Activated naive CD8-positive, alpha-beta T cell treated with anti-CD3 and anti-CD28 coated beads for 36 hours (primary cell): ENCODE results near the gene SLC39A11. TPM values are rescaled to one million over a fixed set of nuclear protein-coding genes. Genes with fewer than 3 reads are reported as not detected.

Experiments
- DNase-seq: peaks from one replicate; pipeline ENCODE4 v3.0.0; 2021
- H3K27ac Mint-ChIP-seq: one replicate; pipeline ENCODE4 v1.8.0; 2022; ENCODE audit warnings: mild to moderate bottlenecking, moderate library complexity, mixed read lengths
- H3K27me3 Mint-ChIP-seq: one replicate; pipeline ENCODE4 v1.8.0; 2022; ENCODE audit warnings: mild to moderate bottlenecking, mixed read lengths
- H3K36me3 Mint-ChIP-seq: one replicate; pipeline ENCODE4 v1.8.0; 2021; ENCODE audit warnings: mild to moderate bottlenecking, mixed read lengths
- H3K4me1 Mint-ChIP-seq: one replicate; pipeline ENCODE4 v1.8.0; 2021; ENCODE audit warnings: mixed read lengths
- H3K4me3 Mint-ChIP-seq: one replicate; pipeline ENCODE4 v1.8.0; 2022; ENCODE audit warnings: mild to moderate bottlenecking, moderate library complexity, mixed read lengths
- H3K9me3 Mint-ChIP-seq: one replicate; pipeline ENCODE4 v1.8.0; 2022; ENCODE audit warnings: mixed read lengths
- total RNA-seq, 2 experiments: library from RNA; stranded (reverse); gene quantifications; one replicate each; pipeline ENCODE4 v1.2.3, GENCODE V29; 2021

SLC39A11 gene
- total RNA-seq, 2 experiments from 2014 or later, result 15.3 to 15.4 TPM

DNA sequence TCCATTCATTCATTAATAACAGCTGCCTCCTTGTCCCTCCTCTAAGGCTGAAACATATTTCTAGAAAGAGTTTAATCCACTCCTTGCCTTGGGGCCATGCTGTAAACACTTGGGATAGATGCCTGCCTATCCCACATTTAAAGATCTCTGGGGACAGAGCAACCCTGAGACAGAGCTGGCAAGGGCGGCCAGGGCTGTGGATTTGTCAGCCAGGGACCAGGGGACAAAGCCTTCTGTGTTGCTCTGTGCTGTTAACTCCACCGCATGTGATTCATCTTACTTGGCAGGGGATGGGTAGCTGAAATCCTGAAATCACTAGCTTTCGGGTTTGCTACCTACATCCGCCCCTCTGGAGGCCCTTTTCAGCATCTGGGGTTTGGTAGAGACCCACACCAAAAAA is 392.9 kb downstream of the SLC39A11 start:
- Mint-ChIP-seq H3K27ac (no peak overlapping the region), H3K4me1 (no peaks in the 10 kb centered on the region), H3K9me3 (no peaks in the 10 kb centered on the region), H3K4me3 (no peak overlapping the region), H3K27me3 (no peaks in the 10 kb centered on the region), H3K36me3 (peaks cover 10% of the 10 kb centered on the region)
- DNase-seq, result no peak

DNA sequence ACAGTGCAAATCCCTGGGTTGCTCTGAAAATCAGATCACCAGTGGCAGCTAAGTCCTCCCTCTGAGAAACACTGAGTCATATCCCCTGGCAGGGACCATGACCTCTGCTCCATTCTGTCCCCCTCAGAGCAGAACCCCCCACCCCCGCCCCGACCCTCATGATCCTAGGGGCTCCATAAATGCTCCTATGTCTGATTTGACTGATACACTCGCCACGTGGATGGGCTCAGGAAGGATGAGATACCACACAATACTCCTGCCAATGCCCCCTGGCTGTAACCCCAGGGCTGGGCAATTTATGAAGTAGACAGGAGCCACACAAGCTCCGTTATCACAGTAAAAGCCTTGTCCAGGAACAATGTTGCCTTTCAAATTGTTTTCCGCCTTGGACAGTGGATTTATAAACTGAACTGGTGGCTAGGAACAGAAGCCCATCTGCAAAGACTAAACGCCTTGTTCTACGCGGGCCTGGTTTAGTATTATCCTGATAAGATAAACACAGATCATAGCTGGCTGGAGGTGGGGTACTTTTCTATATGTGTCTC is 394.8 kb downstream of the SLC39A11 start:
- Mint-ChIP-seq H3K27ac (no peak overlapping the region), H3K4me1 (no peaks in the 10 kb centered on the region), H3K4me3 (no peak overlapping the region), H3K27me3 (no peaks in the 10 kb centered on the region), H3K9me3 (no peaks in the 10 kb centered on the region), H3K36me3 (peaks cover 7% of the 10 kb centered on the region)
- DNase-seq, result no peak

DNA sequence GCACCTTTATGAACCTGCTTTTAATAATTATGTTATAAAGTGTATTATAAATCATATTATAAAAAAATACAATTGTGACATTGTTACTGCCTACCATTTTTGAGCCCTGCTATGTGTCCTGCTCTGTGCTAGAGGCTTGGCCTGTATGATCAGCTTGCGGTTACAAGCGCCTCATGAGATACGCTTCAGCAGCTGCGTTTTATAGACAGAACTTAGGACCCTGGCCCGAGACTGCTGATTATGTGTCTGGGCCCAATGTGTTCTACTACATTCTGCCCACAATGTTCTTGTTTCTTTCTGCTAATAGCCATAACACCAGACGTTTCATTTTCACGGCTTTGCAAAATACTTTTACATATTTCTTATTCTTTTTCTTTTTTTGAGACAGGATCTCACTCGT is 395.8 kb downstream of the SLC39A11 start:
- DNase-seq, result no peak
- Mint-ChIP-seq H3K4me3 (no peak overlapping the region), H3K9me3 (no peaks in the 10 kb centered on the region), H3K27ac (no peak overlapping the region), H3K36me3 (peaks cover 3% of the 10 kb centered on the region), H3K27me3 (no peaks in the 10 kb centered on the region), H3K4me1 (no peaks in the 10 kb centered on the region)

DNA sequence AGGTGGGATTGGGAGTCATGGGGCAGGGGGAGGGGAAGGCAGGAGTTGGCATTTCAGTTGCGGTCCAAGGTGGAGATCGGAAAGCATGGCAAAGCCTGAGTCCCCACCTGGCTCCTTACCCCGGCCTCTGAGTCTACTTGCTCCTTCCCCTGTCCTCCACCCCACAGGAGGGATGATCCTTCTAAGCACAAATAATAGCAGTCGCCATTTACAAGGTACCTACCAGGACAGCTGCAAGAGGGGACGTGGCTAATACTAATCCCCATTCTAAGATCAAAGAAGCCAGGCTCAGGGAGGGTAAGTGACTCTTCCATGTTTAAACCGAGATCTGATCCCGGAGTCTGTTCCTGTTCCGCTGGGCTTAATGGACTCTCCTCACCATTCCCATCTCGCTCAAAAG is 396.3 kb downstream of the SLC39A11 start:
- Mint-ChIP-seq H3K4me3 (no peak overlapping the region), H3K36me3 (peaks cover 3% of the 10 kb centered on the region), H3K27me3 (no peaks in the 10 kb centered on the region), H3K27ac (no peak overlapping the region), H3K9me3 (no peaks in the 10 kb centered on the region), H3K4me1 (no peaks in the 10 kb centered on the region)
- DNase-seq, result no peak

DNA sequence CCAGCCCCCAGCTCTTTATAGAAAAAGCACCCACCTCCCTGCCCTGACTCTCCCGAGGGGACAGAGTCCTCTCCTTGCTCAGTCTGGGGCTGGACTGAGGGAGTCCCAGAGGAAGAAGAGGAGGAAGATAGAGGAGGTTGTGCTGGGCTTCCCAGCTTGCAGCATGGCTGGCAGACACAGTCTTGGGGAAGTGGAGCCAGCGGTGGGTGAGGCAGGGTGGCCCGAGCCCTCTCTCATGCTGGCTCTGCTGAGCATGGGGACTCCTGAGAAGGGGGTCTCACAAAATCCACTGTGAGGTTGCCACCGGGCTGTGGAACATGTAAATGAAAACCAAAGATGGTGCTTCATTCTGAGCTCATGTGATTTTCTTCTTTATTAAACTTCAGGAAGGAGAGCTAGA is 398.5 kb downstream of the SLC39A11 start:
- DNase-seq, result no peak
- no peaks in the 10 kb centered on the region for H3K36me3 Mint-ChIP-seq
- H3K4me3 Mint-ChIP-seq, result no peak overlapping the region
- H3K4me1 Mint-ChIP-seq, result no peaks in the 10 kb centered on the region
- H3K27me3 Mint-ChIP-seq, result no peaks in the 10 kb centered on the region
- H3K27ac Mint-ChIP-seq, result no peak overlapping the region
- no peaks in the 10 kb centered on the region for H3K9me3 Mint-ChIP-seq

DNA sequence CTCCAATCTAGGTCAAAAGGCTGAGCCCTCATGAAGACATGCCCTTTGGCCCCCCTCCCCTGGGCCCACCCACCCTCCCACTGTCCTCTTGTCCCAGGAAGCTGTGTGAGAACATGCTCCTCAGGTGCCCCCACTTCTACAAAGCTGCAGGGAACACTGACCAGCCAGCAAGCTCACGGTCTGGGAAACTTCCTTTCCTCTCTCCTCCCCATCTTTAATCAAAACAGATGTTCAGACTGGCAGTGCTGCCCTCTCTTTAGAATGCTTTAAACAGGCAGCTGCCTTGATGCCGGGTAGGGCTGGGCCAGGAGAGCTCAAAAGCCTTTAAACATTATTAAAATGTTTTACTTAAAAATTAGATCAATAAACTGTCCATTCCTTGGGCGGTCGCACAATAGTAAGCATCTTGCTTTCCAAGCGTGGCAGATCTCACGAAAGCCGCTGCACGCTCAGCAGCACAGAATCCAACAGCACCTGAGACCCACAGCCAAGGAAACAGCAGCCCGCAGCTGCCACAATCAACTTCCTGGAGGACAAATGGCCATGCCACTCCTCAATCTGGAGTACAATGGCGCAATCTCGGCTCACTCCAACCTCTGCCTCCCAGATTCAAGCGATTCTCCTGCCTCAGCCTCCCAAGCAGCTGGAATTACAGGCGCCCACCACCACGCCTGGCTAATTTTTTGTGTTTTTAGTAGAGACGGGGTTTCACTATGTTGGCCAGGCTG is 399.2 kb downstream of the SLC39A11 start:
- Mint-ChIP-seq H3K36me3 (no peaks in the 10 kb centered on the region), H3K27ac (no peak overlapping the region), H3K9me3 (no peaks in the 10 kb centered on the region), H3K4me1 (no peaks in the 10 kb centered on the region), H3K27me3 (no peaks in the 10 kb centered on the region), H3K4me3 (no peak overlapping the region)
- DNase-seq, result no peak

DNA sequence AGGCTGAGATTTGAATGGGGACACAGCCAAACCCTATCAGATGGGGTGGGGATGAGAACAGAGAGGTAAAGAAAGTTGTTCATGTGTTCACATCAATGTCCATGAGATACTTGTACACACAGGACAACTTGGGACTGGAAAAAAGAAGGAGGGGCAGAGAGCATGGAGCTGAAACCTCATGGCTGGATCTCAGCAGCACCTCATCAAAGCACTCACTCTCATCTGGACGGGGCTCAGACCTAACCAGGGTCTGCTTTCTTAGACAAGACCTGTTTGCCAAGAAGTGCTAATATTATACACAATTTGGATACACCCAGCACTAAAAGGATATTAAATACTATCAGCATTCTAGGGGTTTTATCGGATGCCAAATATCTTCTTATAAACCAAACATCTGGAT is 399.8 kb downstream of the SLC39A11 start:
- no peaks in the 10 kb centered on the region for H3K36me3 Mint-ChIP-seq
- H3K4me1 Mint-ChIP-seq, result no peaks in the 10 kb centered on the region
- DNase-seq, result no peak
- no peak overlapping the region for H3K4me3 Mint-ChIP-seq
- H3K27ac Mint-ChIP-seq, result no peak overlapping the region
- no peaks in the 10 kb centered on the region for H3K9me3 Mint-ChIP-seq
- H3K27me3 Mint-ChIP-seq, result no peaks in the 10 kb centered on the region

DNA sequence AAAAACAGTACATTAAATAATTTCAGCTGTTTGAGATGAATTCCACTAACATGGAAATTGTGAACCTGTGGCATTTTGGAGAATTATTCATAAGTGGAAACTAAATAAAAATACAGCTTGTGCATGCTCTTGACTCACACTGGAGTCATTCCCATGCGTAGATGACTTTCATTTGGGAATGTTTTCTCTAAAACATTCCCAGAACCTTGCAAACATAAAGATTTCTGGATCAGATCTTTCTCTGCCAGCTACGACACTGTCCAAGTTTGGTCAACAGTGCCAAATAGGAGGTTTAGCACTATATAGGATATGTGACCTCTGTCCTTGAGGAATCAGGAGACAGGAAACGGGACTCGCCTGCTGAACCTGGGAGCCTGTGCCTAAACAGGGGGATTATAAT is 400.9 kb downstream of the SLC39A11 start:
- Mint-ChIP-seq H3K27ac (no peak overlapping the region), H3K4me1 (no peaks in the 10 kb centered on the region), H3K36me3 (no peaks in the 10 kb centered on the region), H3K27me3 (no peaks in the 10 kb centered on the region), H3K9me3 (no peaks in the 10 kb centered on the region), H3K4me3 (no peak overlapping the region)
- DNase-seq, result no peak

DNA sequence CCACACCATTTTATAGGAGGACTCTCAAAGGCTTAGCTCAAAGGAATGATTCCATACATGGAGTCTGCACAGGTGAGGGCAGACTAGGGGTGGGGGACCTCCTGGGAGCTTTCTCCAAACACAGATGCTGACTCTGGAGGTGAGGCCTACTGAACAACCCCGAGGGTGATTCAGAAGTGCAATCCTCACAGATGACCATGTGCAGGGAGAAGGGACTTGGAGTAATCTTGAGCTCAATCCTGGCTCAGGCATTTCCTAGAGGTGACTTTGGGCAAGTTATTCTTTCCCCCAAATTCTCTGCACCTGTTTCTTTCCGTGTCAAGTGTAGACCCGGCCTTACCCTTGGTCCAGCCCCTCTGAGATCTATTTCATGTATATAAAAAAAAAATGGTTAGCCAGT is 401.5 kb downstream of the SLC39A11 start:
- H3K36me3 Mint-ChIP-seq, result no peaks in the 10 kb centered on the region
- no peak for DNase-seq
- H3K4me3 Mint-ChIP-seq, result no peak overlapping the region
- H3K27ac Mint-ChIP-seq, result no peak overlapping the region
- no peaks in the 10 kb centered on the region for H3K4me1 Mint-ChIP-seq
- no peaks in the 10 kb centered on the region for H3K27me3 Mint-ChIP-seq
- H3K9me3 Mint-ChIP-seq, result no peaks in the 10 kb centered on the region

DNA sequence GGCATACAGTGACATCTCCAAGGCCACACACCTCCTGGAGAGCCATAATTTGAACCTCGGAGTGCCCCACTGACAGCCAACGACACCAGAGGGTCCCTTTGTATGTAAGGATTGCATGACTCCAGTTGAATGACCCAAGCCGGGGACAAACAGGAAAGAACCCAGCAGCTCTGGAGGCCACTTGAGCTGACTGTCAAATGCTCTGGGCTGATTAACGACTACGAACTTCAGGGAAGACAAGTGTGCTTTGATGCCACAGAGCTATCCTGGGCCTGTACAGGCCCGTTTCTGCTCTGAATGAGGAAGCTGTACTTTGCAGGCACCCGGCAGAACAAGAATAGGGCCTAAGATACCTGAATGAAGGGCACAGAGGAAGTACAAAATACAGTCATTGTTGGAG is 404.6 kb downstream of the SLC39A11 start:
- H3K9me3 Mint-ChIP-seq, result no peaks in the 10 kb centered on the region
- no peak for DNase-seq
- no peaks in the 10 kb centered on the region for H3K36me3 Mint-ChIP-seq

DNA sequence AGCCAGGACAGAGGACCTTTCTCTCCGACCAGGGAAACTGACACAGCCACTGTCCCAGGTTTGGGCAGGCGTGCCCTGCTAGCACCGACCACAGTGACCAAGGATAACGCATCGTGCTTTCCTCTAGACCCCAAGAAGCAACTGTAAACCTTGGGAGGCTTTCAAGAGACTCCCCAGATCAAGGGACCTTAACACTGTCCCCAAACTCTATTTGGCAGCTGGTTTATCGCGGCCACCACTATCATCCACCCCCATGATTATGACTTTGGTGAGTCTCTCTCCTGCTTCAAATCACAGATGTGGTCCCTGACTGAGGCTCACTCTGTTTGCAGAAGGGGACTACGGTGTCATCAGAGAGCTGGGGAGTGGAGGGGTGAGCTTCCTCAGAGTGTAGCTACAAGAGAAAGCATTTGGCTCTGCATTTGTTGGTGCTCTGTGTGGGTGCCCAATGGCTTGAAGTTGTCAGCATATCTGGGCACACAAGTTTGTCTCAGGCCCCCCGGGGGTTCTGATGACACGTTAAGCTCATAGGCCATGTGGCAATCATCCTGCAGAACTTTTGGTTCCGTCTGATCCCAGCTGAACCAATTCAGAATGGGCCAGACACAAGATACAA is 408.0 kb downstream of the SLC39A11 start:
- H3K9me3 Mint-ChIP-seq, result no peaks in the 10 kb centered on the region
- peaks cover 2% of the 10 kb centered on the region for H3K36me3 Mint-ChIP-seq
- no peaks in the 10 kb centered on the region for H3K27me3 Mint-ChIP-seq
- no peak for DNase-seq
- H3K27ac Mint-ChIP-seq, result no peak overlapping the region
- H3K4me3 Mint-ChIP-seq, result no peak overlapping the region
- no peaks in the 10 kb centered on the region for H3K4me1 Mint-ChIP-seq

More for the DNA sequence above, 404.6 kb downstream of the SLC39A11 start:
- Mint-ChIP-seq H3K4me3 (no peak overlapping the region), H3K27ac (no peak overlapping the region), H3K27me3 (no peaks in the 10 kb centered on the region), H3K4me1 (no peaks in the 10 kb centered on the region)

DNA sequence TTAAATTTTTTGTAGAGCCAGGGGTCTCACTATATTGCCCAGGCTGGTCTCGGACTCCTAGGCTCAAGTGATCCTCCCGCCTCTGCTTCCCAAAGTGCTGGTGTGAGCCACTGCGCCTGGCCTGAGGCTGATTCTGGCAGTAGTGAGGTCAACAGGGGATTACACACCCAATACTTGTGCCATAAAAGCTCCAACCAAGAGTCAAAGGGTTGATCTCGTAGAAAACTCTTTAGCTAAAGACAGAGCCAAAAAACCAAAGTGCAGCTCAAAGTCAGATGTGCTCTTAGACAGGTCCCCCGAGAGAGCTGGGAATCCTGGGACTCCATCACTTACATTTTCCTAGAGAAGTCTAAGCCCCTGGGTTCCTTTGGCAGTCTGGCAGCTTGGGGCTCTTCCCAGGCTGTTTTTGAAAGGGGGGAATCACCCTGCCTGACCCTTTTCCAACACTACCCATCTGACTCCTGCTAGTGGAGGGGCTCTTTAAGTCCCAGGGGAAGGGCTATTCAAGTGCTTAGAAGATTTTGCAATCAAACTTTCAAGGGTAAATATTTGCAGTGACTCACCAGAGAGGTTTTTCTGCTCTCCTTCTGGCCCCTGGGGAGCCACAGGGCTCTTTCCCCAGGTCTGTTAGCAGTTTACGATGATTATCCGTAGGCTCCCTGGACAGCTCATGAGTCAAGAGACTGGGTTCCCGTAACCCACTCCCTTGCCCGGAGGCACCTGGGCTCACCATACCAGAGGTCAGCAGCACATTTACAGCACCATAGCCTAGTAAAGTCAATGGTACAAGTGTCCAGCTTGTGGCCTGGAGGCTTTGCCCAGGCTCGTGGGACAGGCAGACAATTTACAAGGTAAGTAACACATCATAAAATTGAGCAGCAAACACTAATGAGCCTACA is 408.7 kb downstream of the SLC39A11 start:
- Mint-ChIP-seq H3K36me3 (peaks cover 5% of the 10 kb centered on the region), H3K4me3 (no peak overlapping the region), H3K27ac (no peak overlapping the region), H3K27me3 (no peaks in the 10 kb centered on the region), H3K4me1 (no peaks in the 10 kb centered on the region), H3K9me3 (no peaks in the 10 kb centered on the region)
- DNase-seq, result no peak

DNA sequence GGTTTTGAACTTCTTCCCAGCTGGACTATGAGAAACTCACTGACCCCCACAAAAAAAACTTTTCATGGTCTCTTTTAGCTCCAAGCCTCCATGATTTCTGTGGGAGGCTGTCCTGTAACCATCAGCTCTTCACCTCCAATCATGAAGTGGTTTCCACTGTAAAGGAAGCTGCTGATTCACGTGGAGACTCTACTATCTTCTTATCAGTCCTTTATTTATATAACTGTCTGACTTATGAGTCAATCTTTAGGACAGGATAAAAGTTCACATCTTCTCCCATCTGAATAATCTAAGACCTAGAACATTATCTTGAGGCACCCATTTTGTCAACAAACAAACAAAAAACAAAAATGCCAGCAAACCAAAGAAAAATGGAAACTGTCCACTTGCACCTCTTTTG is 409.9 kb downstream of the SLC39A11 start:
- peaks cover 11% of the 10 kb centered on the region for H3K36me3 Mint-ChIP-seq
- no peaks in the 10 kb centered on the region for H3K27me3 Mint-ChIP-seq
- H3K4me3 Mint-ChIP-seq, result no peak overlapping the region
- H3K9me3 Mint-ChIP-seq, result no peaks in the 10 kb centered on the region
- DNase-seq, result no peak
- no peaks in the 10 kb centered on the region for H3K4me1 Mint-ChIP-seq
- no peak overlapping the region for H3K27ac Mint-ChIP-seq

DNA sequence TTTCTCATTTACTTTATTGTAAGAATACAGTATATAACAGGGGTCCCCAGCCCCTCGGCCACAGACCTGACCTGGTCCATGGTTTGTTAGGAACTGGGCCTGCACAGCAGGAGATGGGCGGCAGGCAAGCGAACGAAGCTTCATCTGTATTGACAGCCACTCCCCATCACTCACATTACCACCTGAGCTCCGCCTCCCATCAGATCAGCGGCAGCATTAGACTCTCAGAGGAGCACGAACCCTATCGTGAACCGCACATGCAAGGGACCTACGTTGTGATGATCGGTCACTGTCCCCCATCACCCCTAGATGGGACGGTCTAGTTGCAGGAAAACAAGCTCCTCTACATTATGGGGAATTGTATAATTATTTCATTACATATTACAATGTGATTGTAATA is 410.6 kb downstream of the SLC39A11 start:
- no peaks in the 10 kb centered on the region for H3K9me3 Mint-ChIP-seq
- no peak overlapping the region for H3K27ac Mint-ChIP-seq
- H3K27me3 Mint-ChIP-seq, result no peaks in the 10 kb centered on the region
- no peak for DNase-seq
- no peaks in the 10 kb centered on the region for H3K4me1 Mint-ChIP-seq
- H3K36me3 Mint-ChIP-seq, result peaks cover 11% of the 10 kb centered on the region
- no peak overlapping the region for H3K4me3 Mint-ChIP-seq

DNA sequence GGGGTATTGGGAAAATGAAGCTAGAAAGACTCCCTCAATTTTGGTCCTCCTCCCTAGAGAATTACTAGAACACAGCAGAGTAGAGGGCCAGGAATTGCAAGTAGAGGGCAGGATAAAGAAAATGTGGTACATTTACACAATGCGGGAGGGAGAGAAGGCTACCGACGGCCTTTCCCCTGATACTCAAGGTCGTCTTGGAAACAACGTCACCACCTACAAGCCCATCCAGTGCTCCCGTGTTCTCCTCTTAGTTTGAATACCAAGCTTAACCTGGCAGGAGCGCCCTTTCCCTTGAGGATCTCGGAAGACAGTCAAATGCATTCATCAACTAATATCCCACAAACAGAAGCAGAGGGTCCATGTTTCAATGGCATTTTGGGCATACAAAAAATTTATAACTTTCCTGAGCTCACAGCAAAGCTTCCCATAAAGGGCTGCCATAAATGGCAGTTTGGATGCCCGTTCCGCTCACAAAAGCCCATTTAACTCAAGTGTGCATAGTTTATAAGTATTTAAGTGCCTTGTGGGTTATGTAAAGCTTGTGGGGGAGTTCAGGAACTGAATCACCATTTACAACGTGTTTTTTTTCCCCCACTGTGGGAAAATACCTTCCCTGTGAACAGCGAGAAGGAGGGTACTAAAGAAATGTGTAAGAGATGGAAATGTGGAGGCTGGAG is 414.6 kb downstream of the SLC39A11 start:
- no peak overlapping the region for H3K27ac Mint-ChIP-seq
- DNase-seq, result no peak
- H3K4me3 Mint-ChIP-seq, result no peak overlapping the region
- no peaks in the 10 kb centered on the region for H3K9me3 Mint-ChIP-seq
- no peaks in the 10 kb centered on the region for H3K27me3 Mint-ChIP-seq
- peaks cover 17% of the 10 kb centered on the region for H3K36me3 Mint-ChIP-seq
- no peaks in the 10 kb centered on the region for H3K4me1 Mint-ChIP-seq
